HFF-Myc (cell line): ENCODE data around the gene IL31.
"Not testable (repeated sequence)": the region's sequence is repeated elsewhere in the genome, so short reads cannot be mapped to it uniquely, and the experiment has no call there.

Experiments used
- DNase-seq: peaks from one replicate; pipeline ENCODE4 v3.0.0-alpha.2; 2011; ENCODE audit warnings: low read depth; ENCODE audit errors: extremely low read depth
- H3K4me3 ChIP-seq: replicated peaks from 2 replicates; pipeline ENCODE4 v1.5.1; 2011; ENCODE audit warnings: low read depth, mild to moderate bottlenecking, control low read depth, low read length
- CTCF ChIP-seq: IDR thresholded peaks from 2 replicates; pipeline ENCODE4 v1.5.1; 2012; ENCODE audit warnings: mild to moderate bottlenecking, low read depth, low read length, control low read depth; ENCODE audit errors: missing control alignments

IL31 gene

DNA sequence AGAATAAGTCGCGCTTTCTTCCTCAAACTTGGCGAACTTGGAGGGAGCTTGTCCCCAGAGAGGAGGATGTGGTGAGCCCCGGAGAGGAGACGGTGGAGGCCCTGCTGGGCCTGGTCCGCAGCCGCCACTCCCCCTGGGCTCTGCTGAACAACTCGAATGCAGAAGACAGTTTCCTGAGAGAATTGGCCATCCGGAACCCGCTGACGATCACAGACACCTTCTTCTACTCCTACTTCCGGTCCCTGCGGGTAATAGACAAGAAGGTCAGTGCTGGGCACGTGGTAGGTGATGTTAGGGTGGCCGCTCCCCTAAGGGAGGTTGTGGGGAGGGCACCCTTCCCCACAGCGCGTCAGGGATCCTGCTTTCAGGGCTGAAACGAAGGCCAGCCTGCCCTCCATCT is 10.5 kb upstream of the IL31 start:
- TF ChIP-seq CTCF = no peak
- no peak overlapping the region for H3K4me3 ChIP-seq
- no peak for DNase-seq

DNA sequence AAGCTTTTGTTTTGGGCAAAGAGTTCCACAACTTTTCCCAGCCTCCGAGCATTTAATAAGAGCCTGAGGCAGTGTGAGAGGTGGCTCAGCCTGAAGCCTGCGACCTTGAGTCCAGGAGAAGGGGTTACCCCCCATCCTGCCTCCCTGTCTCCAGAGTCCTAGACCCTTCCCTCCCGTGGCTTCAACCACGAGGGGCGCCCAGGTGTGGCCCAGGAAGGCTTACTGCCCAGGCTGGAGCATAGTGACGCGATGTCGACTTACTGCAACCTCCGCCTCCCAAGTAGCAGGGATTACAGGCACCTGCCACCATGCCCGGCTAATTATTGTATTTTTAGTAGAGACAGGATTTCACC is 9.5 kb upstream of the IL31 start:
- TF ChIP-seq CTCF = no peak
- DNase-seq = no peak
- peak overlapping the region; percentile 42 for H3K4me3 ChIP-seq

GRCh38 chr12:122182887-122183587 is 9.0 kb upstream of the IL31 start, which contains the start of gene LRRC43:
TSS of gene LRRC43 (plus strand) at chr12:122183123. CDS start at chr12:122183145, 22 bp downstream.
- no peak for TF ChIP-seq CTCF
- DNase-seq = no peak
- H3K4me3 ChIP-seq = peak within 1 kb of the TSS; percentile 42

DNA sequence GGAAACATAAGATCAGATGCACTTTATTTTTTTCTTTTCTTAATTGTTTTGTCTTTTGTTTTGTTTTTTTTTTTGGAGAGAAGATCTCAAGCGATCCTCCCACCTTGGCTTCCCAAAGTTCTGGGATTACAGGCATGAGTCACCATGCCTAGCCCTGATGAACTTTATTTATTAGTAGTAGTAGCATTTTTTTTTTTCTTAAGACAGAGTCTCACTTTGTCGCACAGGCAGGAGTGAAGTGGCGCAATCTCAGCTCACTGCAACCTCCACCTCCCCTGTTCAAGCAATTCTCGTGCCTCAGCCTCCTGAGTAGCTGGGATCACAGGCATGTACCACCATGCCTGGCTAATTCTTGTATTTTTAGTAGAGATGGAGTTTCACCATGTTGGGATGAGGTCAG is 2.5 kb upstream of the IL31 start:
- DNase-seq, H3K4me3 ChIP-seq: not testable (repeated sequence)

- no peak for DNase-seq
- TF ChIP-seq CTCF = no peak
Measured at GRCh38 chr12:122172262-122172939, 1.6 kb downstream of the IL31 start.

GRCh38 chr12:122171399-122171798 is 2.6 kb downstream of the IL31 start:
- H3K4me3 ChIP-seq = no peak overlapping the region
- no peak for DNase-seq
- TF ChIP-seq CTCF = no peak

More at GRCh38 chr12:122172262-122172939, 1.6 kb downstream of the IL31 start:
- H3K4me3 ChIP-seq = no peak overlapping the region

- H3K4me3 ChIP-seq = no peak overlapping the region
- no peak for DNase-seq
- TF ChIP-seq CTCF = no peak
Measured at GRCh38 chr12:122168492-122168891, 5.5 kb downstream of the IL31 start.
